NK-92 (cell line): ENCODE data around the gene PRR11.
"Not testable (repeated sequence)": the region's sequence is repeated elsewhere in the genome, so short reads cannot be mapped to it uniquely, and the experiment has no call there.

Experiments
- DNase-seq: peaks from one replicate; lab custom pipeline; 2025; ENCODE audit not compliant: unreplicated experiment; lab: John Stamatoyannopoulos, UW

The PRR11 gene

GRCh38 chr17:59151591-59151990 is 4.0 kb upstream of the PRR11 start:
- DNase-seq = no peak

- DNase-seq = no peak
Measured at GRCh38 chr17:59152925-59153324, 2.6 kb upstream of the PRR11 start.

DNA sequence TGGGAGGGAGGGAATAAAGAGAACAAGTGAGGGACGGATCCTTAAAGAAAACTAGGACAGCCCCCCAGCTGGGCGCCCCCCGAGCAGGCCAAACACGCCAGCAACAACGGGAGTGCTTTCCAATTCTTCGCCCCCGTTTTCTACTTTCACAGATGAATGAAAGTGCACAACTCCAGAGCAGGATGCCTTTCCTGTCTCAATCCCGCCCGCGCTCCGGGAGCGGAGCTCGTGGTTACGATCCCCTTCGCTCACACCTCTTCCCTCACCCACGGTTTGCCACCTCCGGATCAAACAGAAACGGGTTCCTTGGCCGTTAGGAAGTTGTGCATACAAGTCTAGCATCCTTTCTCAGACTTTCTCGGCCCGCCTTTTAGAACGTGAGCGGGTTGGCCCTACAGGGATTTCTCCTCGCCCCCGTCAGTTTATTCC is 1.2 kb upstream of the PRR11 start:
- DNase-seq = no peak

DNA sequence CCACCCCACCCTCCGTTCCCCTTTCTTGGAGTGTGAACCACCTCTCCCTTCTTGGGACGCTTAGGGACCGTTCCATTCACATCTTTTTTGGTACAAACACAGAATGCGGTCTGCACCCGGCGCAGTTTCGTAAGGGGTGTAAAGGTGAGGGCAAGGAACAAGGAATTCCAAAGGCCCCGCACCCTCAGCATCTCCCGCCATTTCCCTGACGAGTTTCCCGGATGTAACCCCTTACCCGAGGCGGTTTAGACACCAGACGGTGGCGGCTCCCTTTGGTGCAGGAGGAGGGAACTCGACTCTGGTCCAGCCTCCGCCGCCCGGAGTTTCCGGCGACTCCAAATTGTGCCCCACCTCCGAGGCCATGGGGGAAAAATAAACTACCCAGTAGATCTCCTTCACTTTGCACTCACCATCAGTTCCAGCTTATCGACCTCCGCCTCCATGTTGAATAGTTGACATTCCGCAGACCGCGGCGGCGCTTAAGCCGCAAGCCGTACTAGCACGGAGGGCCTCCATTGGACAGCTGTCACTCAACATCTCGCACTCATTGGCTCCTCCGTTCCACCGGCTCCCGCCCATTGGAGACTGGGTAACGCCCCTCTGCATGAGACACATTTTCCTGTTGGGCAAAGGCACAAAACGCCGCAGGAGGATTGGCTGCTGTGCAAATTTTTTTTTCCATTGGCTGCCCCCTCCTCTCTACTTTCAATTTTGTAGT is 666 bp upstream of the PRR11 start, which contains the start of gene SKA2:
Gene SKA2 (minus strand): TSS at position 466 of the 718 bp plus-strand sequence. CDS start 23 bp downstream, at position 443.
- DNase-seq = peak; percentile 99

GRCh38 chr17:59160157-59161025 is 4.8 kb downstream of the PRR11 start:
- no peak for DNase-seq

GRCh38 chr17:59161477-59161876 is 5.9 kb downstream of the PRR11 start:
- no peak for DNase-seq

DNA sequence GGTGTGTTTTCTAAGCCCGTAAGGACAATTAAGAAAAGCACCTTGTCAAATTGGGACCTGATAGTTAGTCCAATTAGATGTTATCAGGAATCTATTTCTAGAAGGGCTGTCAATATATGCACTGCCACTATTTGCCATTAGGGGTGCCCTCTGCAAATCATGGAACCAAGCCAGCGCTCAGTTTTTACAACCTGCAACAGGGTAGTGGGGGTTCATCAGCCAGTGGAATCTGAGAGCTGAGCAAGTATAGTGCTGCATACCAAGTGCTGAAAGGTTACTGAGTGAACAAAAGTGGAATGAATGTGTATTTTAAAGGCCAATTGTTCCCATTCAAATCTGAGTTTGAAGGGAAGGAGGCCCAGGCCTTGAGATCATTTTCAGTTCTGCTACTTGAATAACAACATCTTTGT is 10.4 kb downstream of the PRR11 start:
- DNase-seq = no peak

GRCh38 chr17:59167571-59168001 is 12.0 kb downstream of the PRR11 start:
- no peak for DNase-seq

GRCh38 chr17:59172436-59173004 is 17.0 kb downstream of the PRR11 start:
- no peak for DNase-seq

- no peak for DNase-seq
Measured at GRCh38 chr17:59174671-59175070, 19.1 kb downstream of the PRR11 start.

DNA sequence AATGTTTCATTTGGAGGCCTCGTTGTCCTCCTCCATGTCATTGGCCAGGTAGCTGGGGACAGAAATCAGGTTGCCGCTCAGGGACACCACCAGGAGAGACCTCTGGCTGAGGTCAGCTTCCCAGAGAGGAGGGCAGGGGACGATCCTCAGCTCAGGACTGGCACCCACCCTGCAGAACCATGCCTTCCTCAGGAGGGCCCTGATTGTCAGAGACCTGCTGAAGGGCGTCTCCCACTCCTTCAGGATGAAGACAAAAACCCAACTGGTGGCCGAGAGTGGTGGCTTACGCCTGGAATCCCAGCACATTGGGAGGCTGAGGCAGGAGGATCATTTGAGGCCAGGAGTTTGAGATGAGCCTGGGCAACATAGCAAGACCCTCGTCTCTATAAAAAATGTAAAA is 19.5 kb downstream of the PRR11 start:
- DNase-seq = no peak

- no peak for DNase-seq
Measured at GRCh38 chr17:59178266-59178985, 22.9 kb downstream of the PRR11 start.

DNA sequence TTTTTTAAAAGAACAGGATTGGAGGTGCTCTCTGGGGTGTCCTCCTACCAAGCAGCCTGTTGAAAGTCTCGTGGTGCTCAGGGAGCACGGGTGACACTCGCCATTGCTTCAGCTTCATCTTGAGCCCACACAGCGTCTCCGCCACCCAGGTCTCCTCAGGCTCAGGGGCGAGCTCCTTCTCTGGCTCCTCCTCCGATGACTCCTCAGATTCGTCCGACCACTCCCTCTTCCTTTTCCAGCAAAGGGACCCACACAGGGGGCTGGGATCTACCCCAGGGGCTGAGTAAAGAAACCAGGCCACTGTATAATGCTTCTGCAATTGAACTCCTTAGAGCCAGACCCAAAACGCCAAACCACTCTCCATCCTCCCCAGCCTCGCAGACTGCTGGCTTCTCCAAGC is 24.1 kb downstream of the PRR11 start:
- not testable (repeated sequence) for DNase-seq

GRCh38 chr17:59180626-59181025 is 25.1 kb downstream of the PRR11 start:
- DNase-seq = no peak

DNA sequence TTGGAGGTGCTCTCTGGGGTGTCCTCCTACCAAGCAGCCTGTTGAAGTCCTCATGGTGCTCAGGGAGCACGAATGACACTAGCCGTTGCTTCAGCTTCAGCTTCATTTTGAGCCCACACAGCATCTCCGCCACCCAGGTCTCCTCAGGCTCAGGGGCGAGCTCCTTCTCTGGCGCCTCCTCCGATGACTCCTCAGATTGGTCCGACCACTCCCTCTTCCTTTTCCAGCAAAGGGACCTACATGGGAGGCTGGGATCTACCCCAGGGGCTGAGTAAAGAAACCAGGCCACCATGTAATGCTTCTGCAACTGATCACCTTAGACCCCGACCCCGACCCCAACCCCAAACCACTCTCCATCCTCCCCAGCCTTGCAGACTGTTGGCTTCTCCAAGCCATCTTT is 25.9 kb downstream of the PRR11 start:
- no peak for DNase-seq

DNA sequence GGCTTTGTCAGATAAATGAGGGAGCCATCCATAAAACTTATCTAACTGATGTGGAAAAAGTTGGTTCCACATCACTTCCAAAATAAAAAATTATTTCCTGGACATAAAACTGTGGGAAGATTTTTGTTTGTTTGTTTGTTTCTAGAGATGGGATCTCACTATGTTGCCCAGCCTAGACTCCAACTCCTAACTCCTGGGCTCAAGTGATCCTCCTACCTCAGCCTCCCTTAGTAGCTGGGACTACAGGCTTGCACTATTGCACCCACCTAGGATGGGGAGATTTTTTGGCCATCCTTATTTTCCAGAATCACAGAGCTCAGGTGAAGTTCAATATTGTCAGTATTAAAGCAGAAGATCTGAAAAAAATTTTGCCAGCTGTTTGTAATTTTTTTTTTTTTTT is 30.5 kb downstream of the PRR11 start:
- DNase-seq = no peak

DNA sequence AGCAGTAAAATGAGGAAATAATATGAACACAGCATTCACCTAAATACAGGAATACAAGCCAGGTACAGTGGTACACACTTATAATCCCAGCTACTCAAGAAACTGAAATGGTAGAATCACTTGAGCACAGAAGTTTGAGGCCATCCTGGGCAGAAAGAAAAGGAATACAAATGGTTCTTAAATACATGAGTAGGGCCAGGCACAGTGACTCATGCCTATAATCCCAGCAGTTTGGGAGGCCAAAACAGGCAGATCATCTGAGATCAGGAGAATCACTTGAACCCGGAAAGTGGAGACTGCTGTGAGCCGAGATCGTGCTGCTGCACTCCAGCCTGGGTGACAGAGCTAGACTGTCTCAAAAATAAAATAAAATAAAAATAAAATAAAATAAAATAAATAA is 31.3 kb downstream of the PRR11 start:
- DNase-seq = no peak

DNA sequence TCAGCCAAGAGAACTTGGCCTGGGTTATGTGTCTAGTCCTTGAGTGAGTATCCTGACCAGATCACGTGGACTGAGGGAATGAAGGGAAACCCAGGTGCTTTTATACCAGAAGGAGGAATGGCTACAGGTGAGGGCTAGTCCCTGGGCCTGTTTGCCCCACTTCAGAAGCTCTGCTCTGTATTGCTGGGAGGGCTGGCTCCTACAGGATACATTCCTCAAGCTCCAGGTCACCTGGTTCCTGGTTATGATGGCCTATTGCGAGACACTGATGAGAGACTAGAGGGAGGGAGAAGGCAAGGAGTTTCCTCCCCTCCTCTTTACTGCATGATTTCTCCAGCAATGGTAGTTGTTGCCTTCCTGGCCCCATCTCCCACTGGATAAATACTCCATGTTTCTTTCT is 35.3 kb downstream of the PRR11 start:
- DNase-seq = no peak

GRCh38 chr17:59193336-59193862 is 37.9 kb downstream of the PRR11 start:
- DNase-seq = no peak

GRCh38 chr17:59199398-59199797 is 43.9 kb downstream of the PRR11 start:
- no peak for DNase-seq

DNA sequence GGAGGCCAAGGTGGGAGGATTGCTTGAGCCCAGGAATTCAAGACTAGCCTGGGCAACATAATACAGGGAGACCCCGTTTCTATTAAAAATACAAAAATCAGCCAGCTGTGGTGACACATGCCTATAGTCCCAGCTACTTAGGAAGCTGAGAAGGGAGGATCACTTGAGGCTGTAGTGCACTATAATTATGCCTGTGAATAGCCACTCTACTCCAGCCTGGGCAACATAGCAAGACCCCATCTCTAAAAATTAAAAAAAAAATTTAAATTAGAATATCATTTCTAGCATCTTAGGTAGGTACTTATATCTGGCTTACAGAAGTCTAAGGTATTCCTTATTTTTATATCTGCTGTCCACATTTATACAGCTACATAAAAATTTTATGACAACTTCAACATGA is 46.8 kb downstream of the PRR11 start:
- no peak for DNase-seq
